ENCODE results near the gene CAPN10. TPM values are rescaled to one million over a fixed set of nuclear protein-coding genes. Genes with fewer than 3 reads are reported as not detected.

CAPN10 gene
- total RNA-seq, 1 experiment from 2014 or later = 61.3 TPM

GRCh38 chr2:240560084-240560479 lies 26.5 kb upstream of the CAPN10 start, which contains the start of gene DUSP28 (continued):
- TF ChIP-seq USF1 (CRISPR knock-in tag; IDR thresholded peaks at IDR 0.05) (peak; percentile 42; the same call in 1 of the 2 replicates), GABPB1 (CRISPR knock-in tag; IDR thresholded peaks at IDR 0.05) (peak; percentile 75), NFE2L1 (CRISPR knock-in tag; IDR thresholded peaks at IDR 0.05) (peak; percentile 91; the same call in 1 of the 2 replicates), ZNF232 (CRISPR knock-in tag; IDR thresholded peaks at IDR 0.05) (peak; percentile 92), SP1 (CRISPR knock-in tag; conservative IDR thresholded peaks at IDR 0.05) (peak; percentile 94), FOXK1 (CRISPR knock-in tag; IDR thresholded peaks at IDR 0.05) (peak; percentile 91), ARID4B (CRISPR knock-in tag; IDR thresholded peaks at IDR 0.05; ENCODE audit: borderline replicate concordance) (0 out of 2 replicates have a peak, but pooled peaks have one; percentile 57), IRF1 (CRISPR knock-in tag; IDR thresholded peaks at IDR 0.05) (peak; percentile 73; the same call in 1 of the 2 replicates), IRF2 (CRISPR knock-in tag; IDR thresholded peaks at IDR 0.05; ENCODE audit: borderline replicate concordance, low read depth) (0 out of 2 replicates have a peak, but pooled peaks have one; percentile 42), FOXP1 (CRISPR knock-in tag; IDR thresholded peaks at IDR 0.05; ENCODE audit: borderline replicate concordance) (peak; percentile 83), NR2C2 (CRISPR knock-in tag; IDR thresholded peaks at IDR 0.05) (0 out of 2 replicates have a peak, but pooled peaks have one; percentile 34), E2F5 (CRISPR knock-in tag; IDR thresholded peaks at IDR 0.05) (0 out of 2 replicates have a peak, but pooled peaks have one; percentile 17)

- H3K27ac Mint-ChIP-seq = no peak overlapping the region
- H3K9me3 Mint-ChIP-seq = no peaks in the 10 kb centered on the region
- peaks cover 33% of the 10 kb centered on the region for H3K4me1 Mint-ChIP-seq
- H3K27me3 Mint-ChIP-seq (ENCODE audit: low read depth) = peaks cover 32% of the 10 kb centered on the region
- ATAC-seq = peak; percentile 77
- POLR2A ChIA-PET = interaction anchor here (1.1 kb wide), 1 partner anchor 26 kb away, joined by 6 read pairs; the partner anchor contains the start of gene CAPN10
- H3K4me3 Mint-ChIP-seq = peak overlapping the region; percentile 76
- peak; percentile 100 for DNase-seq (ENCODE audit: low spot score)
- CTCF ChIA-PET = interaction anchor here (0.9 to 1.6 kb wide), 7 partner anchors 19 to 109 kb away, joined by 3 to 15 read pairs (median 3); partner anchors contain the start of gene CAPN10
- H3K36me3 Mint-ChIP-seq = no peaks in the 10 kb centered on the region
- peak; percentile 51; the same call in 1 of the 2 replicates for TF ChIP-seq CREM (CRISPR knock-in tag; IDR thresholded peaks at IDR 0.05)
- TF ChIP-seq E2F1 (CRISPR knock-in tag; IDR thresholded peaks at IDR 0.05) = 0 out of 2 replicates have a peak, but pooled peaks have one; percentile 27
- TF ChIP-seq AR (CRISPR knock-in tag; IDR thresholded peaks at IDR 0.05) = no peak
- TF ChIP-seq USF2 (CRISPR knock-in tag; IDR thresholded peaks at IDR 0.05) = peak; percentile 58; the same call in 1 of the 2 replicates
- peak; percentile 96 for TF ChIP-seq SP1 (CRISPR knock-in tag; conservative IDR thresholded peaks at IDR 0.05)
- TF ChIP-seq RELA (CRISPR knock-in tag; IDR thresholded peaks at IDR 0.05; ENCODE audit: borderline replicate concordance) = no peak
- TF ChIP-seq ETV6 (CRISPR knock-in tag; IDR thresholded peaks at IDR 0.05) = peak; percentile 88
- peak; percentile 73; the same call in 1 of the 2 replicates for TF ChIP-seq MAX (CRISPR knock-in tag; IDR thresholded peaks at IDR 0.05)
- TF ChIP-seq ERG (CRISPR knock-in tag; IDR thresholded peaks at IDR 0.05) = no peak
These were observed 25.8 kb upstream of the CAPN10 start for GRCh38 chr2:240560480-240561324.
